ENCODE measurements around the gene NRIP1. TPM values are rescaled to one million over a fixed set of nuclear protein-coding genes. Genes with fewer than 3 reads are reported as not detected.

NRIP1 gene
- total and polyA plus RNA-seq, 2 donors (not counting 3 experiments of a cell fraction or from before 2014, with no cell fraction given): 2.8 to 24.0 TPM

GRCh38 chr21:15052459-15052763 is 12.4 kb downstream of the NRIP1 start:
- TF ChIP-seq EZH2 (IDR thresholded peaks at IDR 0.05; ENCODE audit: borderline replicate concordance, low read depth, low read length, severe bottlenecking): no peak
- ChIA-PET POLR2A (no interaction called here), CTCF (interaction anchor here (1.4 kb wide), 1 partner anchor 188 kb away, joined by 3 read pairs; no protein-coding TSS in a partner anchor)
- Histone ChIP-seq H3K79me2 (ENCODE audit: control insufficient read depth, insufficient read depth, low read length) (peaks cover 100% of the 10 kb centered on the region), H3K4me1 (ENCODE audit: control insufficient read depth, extremely low read depth, insufficient read depth, low read length) (peaks cover 28% of the 10 kb centered on the region), H2AFZ (ENCODE audit: low read depth, low read length) (no peak overlapping the region), H3K9me3 (replicated peaks; ENCODE audit: control insufficient read depth, insufficient read depth, low read length) (no peaks in the 10 kb centered on the region), H3K4me3 (replicated peaks in 1 of 3; ENCODE audit: insufficient read depth in 1 of 3, low read depth in 1 of 3, low read length in 3 of 3) (no peak overlapping the region), H3K27me3 (ENCODE audit: control insufficient read depth in 2 of 2, insufficient read depth in 2 of 2, low read length in 2 of 2) (no peaks in the 10 kb centered on the region), H3K4me2 (ENCODE audit: insufficient read depth, low read length) (peak overlapping the region; percentile 30), H3K27ac (ENCODE audit: insufficient read depth, low read depth, low read length) (no peak overlapping the region), H3K9me1 (replicated peaks; ENCODE audit: control insufficient read depth, extremely low read depth, insufficient read depth, low read length) (no peaks in the 10 kb centered on the region), H3K9ac (replicated peaks; ENCODE audit: extremely low read depth, insufficient read depth, low read length) (no peak overlapping the region), H3K36me3 (ENCODE audit: control insufficient read depth in 2 of 2, extremely low read depth in 1 of 2, insufficient read depth in 2 of 2, low read length in 2 of 2) (no peaks in the 10 kb centered on the region), H4K20me1 (replicated peaks; ENCODE audit: control insufficient read depth, extremely low read depth, insufficient read depth, low read length) (peaks cover 19% of the 10 kb centered on the region)
- dilution Hi-C loops (cut with MboI; ENCODE audit: extremely low pct_ligation_motif_present, low sequenced_read_pairs) (no loop called here), intact Hi-C loops (cut with micrococcal nuclease) (no loop called here)
- FAIRE-seq (no peak), DNase-seq (ENCODE audit: low read depth, low spot score) (no peak)
- BruUV-seq (replicated peaks): no TSS peak

- no peaks in the 10 kb centered on the region for H3K9me3 ChIP-seq (replicated peaks; ENCODE audit: control insufficient read depth, insufficient read depth, low read length)
- ChIA-PET POLR2A (no interaction called here), CTCF (interaction anchor here (1.4 kb wide), 1 partner anchor 187 kb away, joined by 3 read pairs; no protein-coding TSS in a partner anchor)
- no peak overlapping the region for H2AFZ ChIP-seq (ENCODE audit: low read depth, low read length)
- peaks cover 23% of the 10 kb centered on the region for H3K4me1 ChIP-seq (ENCODE audit: control insufficient read depth, extremely low read depth, insufficient read depth, low read length)
- no peaks in the 10 kb centered on the region for H3K9me1 ChIP-seq (replicated peaks; ENCODE audit: control insufficient read depth, extremely low read depth, insufficient read depth, low read length)
- H3K4me3 ChIP-seq (replicated peaks in 1 of 3; ENCODE audit: insufficient read depth in 1 of 3, low read depth in 1 of 3, low read length in 3 of 3): no peak overlapping the region
- H3K27me3 ChIP-seq (ENCODE audit: control insufficient read depth in 2 of 2, insufficient read depth in 2 of 2, low read length in 2 of 2): no peaks in the 10 kb centered on the region
- DNase-seq (ENCODE audit: low read depth, low spot score) (no peak), FAIRE-seq (no peak)
- intact Hi-C loops (cut with micrococcal nuclease) (no loop called here), dilution Hi-C loops (cut with MboI; ENCODE audit: extremely low pct_ligation_motif_present, low sequenced_read_pairs) (no loop called here)
- peaks cover 99% of the 10 kb centered on the region for H3K79me2 ChIP-seq (ENCODE audit: control insufficient read depth, insufficient read depth, low read length)
- no peak overlapping the region for H3K9ac ChIP-seq (replicated peaks; ENCODE audit: extremely low read depth, insufficient read depth, low read length)
- H3K36me3 ChIP-seq (ENCODE audit: control insufficient read depth in 2 of 2, extremely low read depth in 1 of 2, insufficient read depth in 2 of 2, low read length in 2 of 2): no peaks in the 10 kb centered on the region
- TF ChIP-seq JUN (IDR thresholded peaks at IDR 0.05; ENCODE audit: borderline replicate concordance, insufficient read depth, insufficient read length, low read depth) (no peak), FOS (IDR thresholded peaks at IDR 0.05; ENCODE audit: borderline replicate concordance, insufficient read depth, low read length) (peak; percentile 20), MYC (IDR thresholded peaks at IDR 0.05; ENCODE audit: low read depth, low read length) (no peak), GATA2 (IDR thresholded peaks at IDR 0.05; ENCODE audit: insufficient read depth, insufficient read length, low read depth, low read length) (no peak), POLR2AphosphoS5 (IDR thresholded peaks at IDR 0.05; ENCODE audit: insufficient read depth, low read depth, low read length) (no peak), MAX (IDR thresholded peaks at IDR 0.05; ENCODE audit: insufficient read depth, insufficient read length) (no peak), EZH2 (IDR thresholded peaks at IDR 0.05; ENCODE audit: borderline replicate concordance, low read depth, low read length, severe bottlenecking) (no peak)
- no TSS peak for BruUV-seq (replicated peaks)
- H3K4me2 ChIP-seq (ENCODE audit: insufficient read depth, low read length): peak overlapping the region; percentile 30
- H4K20me1 ChIP-seq (replicated peaks; ENCODE audit: control insufficient read depth, extremely low read depth, insufficient read depth, low read length): peaks cover 19% of the 10 kb centered on the region
- no peak overlapping the region for H3K27ac ChIP-seq (ENCODE audit: insufficient read depth, low read depth, low read length)
Measured at GRCh38 chr21:15051644-15052458, 12.9 kb downstream of the NRIP1 start.

All from endothelial cell of umbilical vein (primary cell).